C4-2B (cell line): ENCODE results near the gene PLCXD1.

Experiments used
- CTCF ChIP-seq: fragments of 450-650 bp; conservative IDR thresholded peaks from 2 replicates; pipeline ENCODE4 v1.5.1; 2017; ENCODE audit warnings: mild to moderate bottlenecking
- ZFX ChIP-seq: fragments of 450-650 bp; IDR thresholded peaks from 2 replicates; pipeline ENCODE4 v1.6.1; 2017

DNA sequence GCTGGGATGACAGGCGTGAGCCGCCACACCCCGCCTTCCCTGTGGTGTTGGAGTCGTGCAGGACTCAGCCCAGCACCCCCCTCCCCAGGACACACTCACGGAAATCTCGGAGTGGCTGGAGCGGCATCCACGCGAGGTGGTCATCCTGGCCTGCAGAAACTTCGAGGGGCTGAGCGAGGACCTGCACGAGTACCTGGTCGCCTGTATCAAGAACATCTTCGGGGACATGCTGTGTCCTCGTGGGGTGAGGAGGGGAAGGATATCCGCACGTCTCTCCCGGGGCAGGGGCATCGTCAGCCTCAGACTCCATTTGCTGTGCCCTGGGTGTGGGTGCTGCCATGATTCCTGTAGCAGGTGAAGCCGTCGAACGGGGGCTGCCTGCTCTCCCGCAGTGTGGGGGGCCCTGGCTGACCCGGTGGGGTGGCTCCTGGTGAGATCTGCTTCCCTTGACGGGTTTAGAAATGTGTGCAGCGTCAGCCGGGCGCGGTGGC lies 10.3 kb downstream of the PLCXD1 start:
- TF ChIP-seq CTCF (no peak), ZFX (no peak)
